Measurements from ENCODE around the gene NMD3. TPM values are rescaled to one million over a fixed set of nuclear protein-coding genes. Genes with fewer than 3 reads are reported as not detected.
A peak's percentile ranks its signal among the peaks of the same experiment; 100 is the strongest.

Gene NMD3
- total RNA-seq, 1 donor from 2014 or later = 41.4 TPM

DNA sequence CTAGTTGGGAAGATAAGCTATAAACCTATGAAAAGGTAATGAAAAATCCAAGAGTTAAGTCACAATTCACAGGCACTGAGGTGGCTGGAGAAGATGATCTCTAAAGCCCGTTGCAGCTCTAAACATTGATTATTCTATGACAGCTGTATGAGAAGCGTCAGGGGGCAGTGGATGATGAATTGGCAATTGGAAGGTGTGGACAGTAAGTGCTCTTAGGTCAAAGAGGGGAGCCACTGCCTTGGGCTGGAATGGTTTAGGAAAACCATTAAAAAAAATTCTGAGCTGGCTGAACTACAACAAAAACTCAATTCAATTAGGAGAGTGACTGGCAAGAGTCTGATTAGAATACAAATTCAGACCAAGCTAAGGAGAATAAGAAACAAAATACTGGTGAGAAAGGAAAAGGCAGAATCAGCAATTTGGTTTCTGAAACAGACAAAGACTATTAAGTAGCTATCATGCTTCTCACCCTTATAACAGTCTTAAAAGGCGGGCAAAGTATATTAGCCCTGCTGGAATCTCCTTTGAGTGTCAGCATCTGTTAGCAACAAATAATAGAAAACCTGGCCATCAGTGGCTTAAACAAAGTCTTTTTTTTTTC lies 8.8 kb upstream of the NMD3 start:
- H2AFZ ChIP-seq (replicated peaks) = peak overlapping the region; percentile 1
- no peaks in the 10 kb centered on the region for H3K79me2 ChIP-seq (ENCODE audit: low read depth)
- H3K36me3 Mint-ChIP-seq = no peaks in the 10 kb centered on the region
- no peaks in the 10 kb centered on the region for H3K9me3 Mint-ChIP-seq
- H3F3A ChIP-seq (ENCODE audit: low read depth) = peaks cover 13% of the 10 kb centered on the region
- H3K9me3 ChIP-seq (ENCODE audit: low read depth) = no peaks in the 10 kb centered on the region
- peak overlapping the region; percentile 39 for H3K27ac ChIP-seq
- no peak overlapping the region for H3K4me3 Mint-ChIP-seq
- peak; percentile 20 for DNase-seq (ENCODE audit: low spot score)
- TF ChIP-seq EZH2 (IDR thresholded peaks at IDR 0.05) (no peak), EZH2phosphoT487 (IDR thresholded peaks at IDR 0.05) (no peak)
- TF ChIP-seq, protein P1, sequence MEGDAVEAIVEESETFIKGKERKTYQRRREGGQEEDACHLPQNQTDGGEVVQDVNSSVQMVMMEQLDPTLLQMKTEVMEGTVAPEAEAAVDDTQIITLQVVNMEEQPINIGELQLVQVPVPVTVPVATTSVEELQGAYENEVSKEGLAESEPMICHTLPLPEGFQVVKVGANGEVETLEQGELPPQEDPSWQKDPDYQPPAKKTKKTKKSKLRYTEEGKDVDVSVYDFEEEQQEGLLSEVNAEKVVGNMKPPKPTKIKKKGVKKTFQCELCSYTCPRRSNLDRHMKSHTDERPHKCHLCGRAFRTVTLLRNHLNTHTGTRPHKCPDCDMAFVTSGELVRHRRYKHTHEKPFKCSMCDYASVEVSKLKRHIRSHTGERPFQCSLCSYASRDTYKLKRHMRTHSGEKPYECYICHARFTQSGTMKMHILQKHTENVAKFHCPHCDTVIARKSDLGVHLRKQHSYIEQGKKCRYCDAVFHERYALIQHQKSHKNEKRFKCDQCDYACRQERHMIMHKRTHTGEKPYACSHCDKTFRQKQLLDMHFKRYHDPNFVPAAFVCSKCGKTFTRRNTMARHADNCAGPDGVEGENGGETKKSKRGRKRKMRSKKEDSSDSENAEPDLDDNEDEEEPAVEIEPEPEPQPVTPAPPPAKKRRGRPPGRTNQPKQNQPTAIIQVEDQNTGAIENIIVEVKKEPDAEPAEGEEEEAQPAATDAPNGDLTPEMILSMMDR (IDR thresholded peaks at IDR 0.05) = no peak
- no peaks in the 10 kb centered on the region for H3K36me3 ChIP-seq
- no peaks in the 10 kb centered on the region for H3K27me3 Mint-ChIP-seq (ENCODE audit: insufficient read depth, low read depth)
- H3K4me2 ChIP-seq = peak overlapping the region; percentile 14
- no peak overlapping the region for H3K4me3 ChIP-seq
- peaks cover 5% of the 10 kb centered on the region for H3K4me1 Mint-ChIP-seq
- H3K27ac Mint-ChIP-seq = no peak overlapping the region
- H3K27me3 ChIP-seq = no peaks in the 10 kb centered on the region
- H3K9ac ChIP-seq = no peak overlapping the region
- peaks cover 27% of the 10 kb centered on the region for H3K4me1 ChIP-seq
- no peaks in the 10 kb centered on the region for H4K20me1 ChIP-seq (ENCODE audit: low read depth)

DNA sequence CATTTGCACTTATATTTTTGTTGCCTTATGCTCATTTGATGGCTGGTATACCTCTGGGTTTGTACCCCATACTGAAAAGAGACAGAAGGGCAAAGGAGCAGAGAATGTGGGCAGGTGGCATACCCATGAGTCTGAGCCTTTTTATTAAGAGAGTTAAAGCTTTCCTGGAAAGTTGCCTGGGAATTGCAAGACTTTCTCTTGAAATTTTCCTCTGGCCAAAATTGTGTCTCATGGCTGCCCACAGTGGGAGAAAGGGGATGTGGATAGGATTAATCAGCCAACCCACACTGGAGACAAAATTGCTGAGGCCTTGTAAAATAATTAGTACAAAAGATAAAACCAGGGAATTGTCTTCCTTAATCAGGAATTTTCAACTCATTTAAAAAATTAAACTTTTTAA lies 8.2 kb upstream of the NMD3 start:
- Histone ChIP-seq H2AFZ (replicated peaks) (no peak overlapping the region), H3K4me3 (no peak overlapping the region), H3K27ac (peak overlapping the region; percentile 39), H3K4me2 (peak overlapping the region; percentile 14), H4K20me1 (ENCODE audit: low read depth) (no peaks in the 10 kb centered on the region), H3K4me1 (peaks cover 22% of the 10 kb centered on the region), H3F3A (ENCODE audit: low read depth) (peaks cover 13% of the 10 kb centered on the region), H3K9ac (no peak overlapping the region), H3K36me3 (no peaks in the 10 kb centered on the region), H3K27me3 (no peaks in the 10 kb centered on the region), H3K79me2 (ENCODE audit: low read depth) (no peaks in the 10 kb centered on the region), H3K9me3 (ENCODE audit: low read depth) (no peaks in the 10 kb centered on the region)
- DNase-seq (ENCODE audit: low spot score) = no peak
- Mint-ChIP-seq H3K27me3 (ENCODE audit: insufficient read depth, low read depth) (no peaks in the 10 kb centered on the region), H3K4me1 (peaks cover 5% of the 10 kb centered on the region), H3K27ac (no peak overlapping the region), H3K9me3 (no peaks in the 10 kb centered on the region), H3K4me3 (no peak overlapping the region), H3K36me3 (no peaks in the 10 kb centered on the region)
- TF ChIP-seq EZH2 (IDR thresholded peaks at IDR 0.05) (no peak), EZH2phosphoT487 (IDR thresholded peaks at IDR 0.05) (no peak)
- TF ChIP-seq, protein P1 (IDR thresholded peaks at IDR 0.05) = no peak

DNA sequence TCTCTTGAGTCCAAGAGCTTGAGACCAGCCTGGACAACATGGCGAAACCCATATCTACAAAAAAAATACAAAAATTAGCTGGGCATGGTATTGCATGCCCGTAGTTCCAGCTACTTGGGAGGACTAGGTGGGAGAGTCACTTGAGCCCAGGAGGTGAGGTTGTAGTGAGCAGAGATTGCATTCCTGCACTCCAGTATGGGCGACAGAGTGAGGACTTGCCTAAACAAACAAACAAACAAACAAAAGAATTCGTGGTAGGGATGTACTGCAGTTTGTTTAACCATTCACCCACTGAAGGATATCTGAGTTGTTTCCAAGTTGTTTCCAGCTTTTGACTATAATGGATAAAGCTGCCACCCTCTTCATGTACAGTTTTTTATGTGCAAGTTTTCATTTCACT lies 7.5 kb upstream of the NMD3 start:
- no peak overlapping the region for H3K27ac ChIP-seq
- H4K20me1 ChIP-seq (ENCODE audit: low read depth) = no peaks in the 10 kb centered on the region
- peak; percentile 21 for DNase-seq (ENCODE audit: low spot score)
- H3K4me3 ChIP-seq = no peak overlapping the region
- Mint-ChIP-seq H3K9me3 (no peaks in the 10 kb centered on the region), H3K36me3 (no peaks in the 10 kb centered on the region), H3K27ac (no peak overlapping the region), H3K27me3 (ENCODE audit: insufficient read depth, low read depth) (no peaks in the 10 kb centered on the region), H3K4me1 (peaks cover 5% of the 10 kb centered on the region), H3K4me3 (no peak overlapping the region)
- H2AFZ ChIP-seq (replicated peaks) = peak overlapping the region; percentile 63
- peaks cover 19% of the 10 kb centered on the region for H3K4me1 ChIP-seq
- TF ChIP-seq EZH2phosphoT487 (IDR thresholded peaks at IDR 0.05) = no peak
- TF ChIP-seq, protein P1 (IDR thresholded peaks at IDR 0.05) = no peak
- TF ChIP-seq EZH2 (IDR thresholded peaks at IDR 0.05) = no peak
- H3K4me2 ChIP-seq = no peak overlapping the region
- no peaks in the 10 kb centered on the region for H3K36me3 ChIP-seq
- H3K79me2 ChIP-seq (ENCODE audit: low read depth) = no peaks in the 10 kb centered on the region
- peaks cover 13% of the 10 kb centered on the region for H3F3A ChIP-seq (ENCODE audit: low read depth)
- H3K9ac ChIP-seq = no peak overlapping the region
- no peaks in the 10 kb centered on the region for H3K9me3 ChIP-seq (ENCODE audit: low read depth)
- no peaks in the 10 kb centered on the region for H3K27me3 ChIP-seq

Data from neural progenitor cell (in vitro differentiated cells).